ENCODE results near the gene P2RX1.

Gene P2RX1

DNA sequence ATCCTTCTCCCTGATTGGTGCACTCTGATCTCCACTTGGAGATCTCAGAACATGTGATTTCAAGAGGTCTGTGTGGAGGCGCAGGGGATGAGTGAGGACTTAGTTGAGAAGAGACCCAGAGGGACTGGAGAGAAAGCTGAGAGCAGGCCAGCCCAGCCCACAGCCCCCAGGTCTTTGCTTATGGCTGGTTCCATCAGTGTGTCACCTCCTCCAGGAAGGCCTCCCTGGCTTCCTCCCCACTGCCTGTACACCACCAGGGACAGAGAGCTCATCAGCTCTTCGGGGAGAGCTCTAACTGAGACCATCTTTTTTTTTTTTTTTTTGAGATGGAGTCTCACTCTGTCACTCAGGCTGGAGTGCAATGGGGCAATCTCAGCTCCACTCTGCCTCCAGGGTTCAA lies 3.4 kb downstream of the P2RX1 start:
- H3K4me3 ChIP-seq (ENCODE audit: low read depth, low read length) = no peak overlapping the region
- TF ChIP-seq, protein P1, sequence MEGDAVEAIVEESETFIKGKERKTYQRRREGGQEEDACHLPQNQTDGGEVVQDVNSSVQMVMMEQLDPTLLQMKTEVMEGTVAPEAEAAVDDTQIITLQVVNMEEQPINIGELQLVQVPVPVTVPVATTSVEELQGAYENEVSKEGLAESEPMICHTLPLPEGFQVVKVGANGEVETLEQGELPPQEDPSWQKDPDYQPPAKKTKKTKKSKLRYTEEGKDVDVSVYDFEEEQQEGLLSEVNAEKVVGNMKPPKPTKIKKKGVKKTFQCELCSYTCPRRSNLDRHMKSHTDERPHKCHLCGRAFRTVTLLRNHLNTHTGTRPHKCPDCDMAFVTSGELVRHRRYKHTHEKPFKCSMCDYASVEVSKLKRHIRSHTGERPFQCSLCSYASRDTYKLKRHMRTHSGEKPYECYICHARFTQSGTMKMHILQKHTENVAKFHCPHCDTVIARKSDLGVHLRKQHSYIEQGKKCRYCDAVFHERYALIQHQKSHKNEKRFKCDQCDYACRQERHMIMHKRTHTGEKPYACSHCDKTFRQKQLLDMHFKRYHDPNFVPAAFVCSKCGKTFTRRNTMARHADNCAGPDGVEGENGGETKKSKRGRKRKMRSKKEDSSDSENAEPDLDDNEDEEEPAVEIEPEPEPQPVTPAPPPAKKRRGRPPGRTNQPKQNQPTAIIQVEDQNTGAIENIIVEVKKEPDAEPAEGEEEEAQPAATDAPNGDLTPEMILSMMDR (IDR thresholded peaks at IDR 0.05; ENCODE audit: insufficient read depth, low read depth, low read length, missing control alignments) = no peak

DNA sequence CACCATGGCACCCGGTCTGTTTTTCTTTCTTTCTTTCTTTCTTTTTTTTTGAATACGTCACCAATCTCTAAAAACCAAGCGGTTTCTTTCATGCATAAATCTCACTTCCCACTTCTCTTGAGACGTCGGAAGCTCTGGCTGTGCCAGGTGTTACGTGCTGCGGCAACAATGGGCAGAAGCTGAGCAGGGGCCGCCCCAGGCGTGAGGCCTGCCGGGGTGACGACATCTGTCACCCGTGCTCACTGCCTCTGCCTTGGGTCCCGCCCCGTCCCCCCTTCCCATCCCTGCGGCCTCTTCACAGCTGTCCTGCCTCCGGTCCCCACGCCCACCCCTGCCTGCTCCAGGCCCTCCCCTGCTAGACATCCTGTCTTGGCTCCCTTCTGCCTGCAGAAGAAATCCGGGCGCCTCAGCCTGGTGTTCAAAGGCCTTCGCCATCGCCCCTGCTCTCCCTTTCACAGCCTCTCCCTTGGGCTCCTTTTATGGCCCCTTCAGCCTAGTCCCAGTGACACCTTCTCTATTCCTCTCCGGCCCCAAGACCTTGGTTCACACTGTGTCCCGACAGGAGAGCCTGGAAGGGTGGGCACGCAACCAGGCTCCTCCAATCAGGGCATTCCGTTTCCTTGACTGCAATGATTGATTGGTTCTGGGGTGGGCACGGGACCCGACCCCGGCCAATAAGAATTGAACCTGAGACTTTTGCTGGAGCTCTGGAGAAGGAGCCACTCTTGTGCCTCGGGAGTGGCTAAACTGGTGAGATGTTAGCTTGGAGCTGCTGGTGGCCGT lies 4.8 kb downstream of the P2RX1 start:
- H3K4me3 ChIP-seq (ENCODE audit: low read depth, low read length) = no peak overlapping the region
- DNase-seq (ENCODE audit: low read depth) = peak; percentile 94
- TF ChIP-seq, protein P1 (IDR thresholded peaks at IDR 0.05; ENCODE audit: insufficient read depth, low read depth, low read length, missing control alignments) = no peak

More for the DNA sequence above, 3.4 kb downstream of the P2RX1 start:
- no peak for DNase-seq (ENCODE audit: low read depth)

DNA sequence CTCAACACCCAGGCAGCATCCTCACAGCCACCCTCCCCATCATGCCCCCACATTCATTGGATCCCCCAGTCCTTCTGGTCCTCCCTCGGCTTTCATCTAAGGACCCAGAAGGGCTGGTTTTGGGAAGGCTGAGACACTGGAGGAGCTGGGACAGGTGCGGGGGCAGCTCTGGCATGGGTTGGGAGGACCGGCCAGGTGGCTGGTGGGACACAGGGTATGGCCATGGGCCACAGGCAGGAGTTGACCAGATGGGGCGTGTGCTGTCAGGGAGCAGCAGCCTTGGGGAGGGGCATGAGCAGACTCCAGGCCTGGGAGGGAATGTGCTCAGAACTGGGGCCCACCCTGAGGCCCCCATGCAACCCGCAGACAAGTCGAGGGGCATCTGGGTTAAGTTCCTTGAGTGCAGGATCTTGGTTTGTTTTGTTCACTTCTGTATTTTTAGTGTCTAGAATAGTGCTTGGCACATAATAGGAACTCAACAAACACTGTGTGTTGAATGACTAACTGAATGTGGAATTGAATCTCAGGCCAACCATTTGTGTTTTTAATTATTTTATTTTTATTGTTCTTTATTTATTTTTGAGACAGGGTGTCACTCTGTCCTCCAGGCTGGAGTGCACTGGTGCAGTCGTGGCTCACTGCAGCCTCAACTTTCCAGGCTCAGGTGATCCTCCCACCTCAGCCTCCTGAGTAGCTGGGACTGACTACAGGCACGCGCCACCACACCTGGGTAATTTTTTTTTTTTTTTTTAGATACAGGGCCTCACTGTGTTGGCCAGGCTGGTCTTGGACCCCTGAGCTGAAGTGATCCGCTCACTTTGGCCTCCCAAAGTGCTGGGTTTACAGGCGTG lies 5.6 kb downstream of the P2RX1 start:
- TF ChIP-seq, protein P1 (IDR thresholded peaks at IDR 0.05; ENCODE audit: insufficient read depth, low read depth, low read length, missing control alignments) = no peak
- H3K4me3 ChIP-seq (ENCODE audit: low read depth, low read length) = no peak overlapping the region
- no peak for DNase-seq (ENCODE audit: low read depth)

DNA sequence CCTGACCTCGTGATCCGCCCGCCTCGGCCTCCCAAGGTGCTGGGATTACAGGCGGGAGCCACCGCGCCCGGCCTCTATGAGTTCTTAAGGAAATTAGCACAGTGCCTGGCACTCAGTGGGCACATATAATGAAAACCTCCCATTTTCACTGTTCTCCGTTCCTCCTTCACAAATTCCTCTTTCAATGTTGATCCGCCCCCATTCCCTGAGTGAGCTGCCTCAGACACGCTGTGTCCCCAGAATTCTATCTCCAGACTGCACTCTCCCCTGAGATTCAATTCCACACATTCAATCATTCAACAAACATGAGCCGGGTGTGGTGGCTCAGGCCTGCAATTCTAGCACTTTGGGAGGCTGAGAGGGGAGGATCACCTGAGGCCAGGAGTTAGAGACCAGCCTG lies 7.0 kb downstream of the P2RX1 start:
- no peak overlapping the region for H3K4me3 ChIP-seq (ENCODE audit: low read depth, low read length)
- DNase-seq (ENCODE audit: low read depth) = no peak
- TF ChIP-seq, protein P1 (IDR thresholded peaks at IDR 0.05; ENCODE audit: insufficient read depth, low read depth, low read length, missing control alignments) = no peak

DNA sequence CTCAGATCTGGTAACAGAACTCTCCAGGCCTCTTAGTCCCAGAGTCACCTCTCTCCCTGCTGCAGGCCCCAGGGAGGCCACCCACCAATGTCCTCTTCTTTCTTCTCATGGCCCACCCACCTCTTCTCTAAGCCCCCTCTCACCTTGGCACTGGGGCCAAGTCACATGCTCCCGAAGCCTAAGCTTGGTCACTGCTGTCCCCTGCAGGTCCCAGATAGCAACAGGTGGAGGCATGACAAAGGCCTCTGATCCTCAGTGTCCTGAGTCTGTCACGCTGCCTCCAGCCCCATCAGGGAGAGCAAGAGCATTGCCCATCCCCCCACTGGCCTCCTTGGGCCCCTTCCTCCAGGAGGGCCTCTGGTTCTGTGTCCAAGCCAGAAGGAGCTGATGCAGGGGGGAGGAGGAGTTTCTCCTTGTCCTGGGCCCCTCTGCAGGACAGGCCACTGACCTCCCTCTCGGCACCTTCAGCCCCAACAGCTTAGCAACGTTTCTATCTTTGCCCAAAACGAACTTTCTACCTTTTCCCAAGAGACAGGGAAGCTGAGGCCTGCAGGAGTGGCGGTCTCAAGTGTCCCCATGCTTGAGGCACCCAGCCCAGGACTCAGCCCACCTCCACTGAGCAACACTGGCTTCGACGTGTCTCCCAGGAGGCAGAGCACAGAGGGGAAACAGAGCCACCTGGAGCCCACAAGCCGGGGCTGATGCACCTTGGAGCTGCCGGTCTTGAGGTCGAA lies 8.6 kb downstream of the P2RX1 start:
- H3K4me3 ChIP-seq (ENCODE audit: low read depth, low read length) = no peak overlapping the region
- no peak for DNase-seq (ENCODE audit: low read depth)
- TF ChIP-seq, protein P1 (IDR thresholded peaks at IDR 0.05; ENCODE audit: insufficient read depth, low read depth, low read length, missing control alignments) = peak; percentile 28

DNA sequence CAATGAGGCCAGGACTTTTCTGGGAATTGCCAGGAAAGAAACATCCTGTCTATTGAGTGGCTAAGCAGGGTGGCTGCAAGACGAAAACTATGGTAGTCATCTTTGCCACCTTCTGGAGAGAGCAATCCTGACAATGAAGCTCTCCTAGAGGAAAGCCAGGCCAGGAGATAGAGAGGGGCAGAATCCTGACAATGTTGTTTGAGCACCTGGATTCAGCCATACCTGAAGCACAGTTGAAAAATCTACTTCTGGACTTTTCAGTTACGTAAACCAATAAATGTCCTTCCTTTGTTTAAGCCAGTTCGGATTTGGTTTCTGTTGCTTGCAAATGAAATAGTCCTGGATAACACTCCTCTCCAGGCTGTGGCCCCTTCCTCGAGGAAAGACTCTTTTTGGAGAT lies 9.4 kb downstream of the P2RX1 start:
- TF ChIP-seq, protein P1 (IDR thresholded peaks at IDR 0.05; ENCODE audit: insufficient read depth, low read depth, low read length, missing control alignments) = no peak
- no peak for DNase-seq (ENCODE audit: low read depth)
- H3K4me3 ChIP-seq (ENCODE audit: low read depth, low read length) = no peak overlapping the region
